Stimulated activated CD4-positive, alpha-beta T cell treated with anti-CD3 and anti-CD28 coated beads, Interleukin-4, amount 100 ng/mL, for 1 hour (primary cell): ENCODE results near the gene SMG6.

ENCODE experiments used
- DNase-seq: peaks from one replicate; pipeline ENCODE4 v3.0.0-alpha.2; 2020

Gene SMG6

GRCh38 chr17:2070241-2071023 lies 233.2 kb downstream of the SMG6 start:
- DNase-seq = peak; percentile 53

- DNase-seq = no peak
Measured at GRCh38 chr17:2068519-2069051, 235.0 kb downstream of the SMG6 start.

GRCh38 chr17:2068031-2068518 lies 235.5 kb downstream of the SMG6 start:
- no peak for DNase-seq

GRCh38 chr17:2067608-2068024 lies 236.0 kb downstream of the SMG6 start:
- no peak for DNase-seq

- DNase-seq = no peak
Measured at GRCh38 chr17:2067048-2067561, 236.5 kb downstream of the SMG6 start.

- DNase-seq = no peak
Measured at GRCh38 chr17:2065949-2066400, 237.6 kb downstream of the SMG6 start.

GRCh38 chr17:2064980-2065785 lies 238.4 kb downstream of the SMG6 start:
- peak; percentile 70 for DNase-seq

GRCh38 chr17:2064520-2064971 lies 239.0 kb downstream of the SMG6 start:
- no peak for DNase-seq

GRCh38 chr17:2064147-2064489 lies 239.5 kb downstream of the SMG6 start:
- no peak for DNase-seq

- DNase-seq = no peak
Measured at GRCh38 chr17:2063261-2064146, 240.1 kb downstream of the SMG6 start.

GRCh38 chr17:2062571-2063183 lies 240.9 kb downstream of the SMG6 start:
- DNase-seq = no peak

- no peak for DNase-seq
Measured at GRCh38 chr17:2061441-2061958, 242.1 kb downstream of the SMG6 start.

- no peak for DNase-seq
Measured at GRCh38 chr17:2060681-2061440, 242.7 kb downstream of the SMG6 start.

- no peak for DNase-seq
Measured at GRCh38 chr17:2060385-2060658, 243.3 kb downstream of the SMG6 start.

GRCh38 chr17:2059547-2060384 lies 243.8 kb downstream of the SMG6 start:
- no peak for DNase-seq

GRCh38 chr17:2058586-2059546 lies 244.7 kb downstream of the SMG6 start:
- DNase-seq = peak; percentile 71

- no peak for DNase-seq
Measured at GRCh38 chr17:2057760-2058585, 245.6 kb downstream of the SMG6 start.

GRCh38 chr17:2057175-2057759 lies 246.3 kb downstream of the SMG6 start:
- DNase-seq = no peak
